AG04450 (cell line): ENCODE data around the gene PRMT3. TPM values are rescaled to one million over a fixed set of nuclear protein-coding genes. Genes with fewer than 3 reads are reported as not detected.

Source experiments
- CTCF ChIA-PET: fragments of 300-600, 350-600 bp; formaldehyde crosslinking; extraction: SDS; loops from one replicate; lab custom pipeline; 2022; ENCODE audit warnings: antibody characterized with exemption, inconsistent platforms; lab: Charles Lee
- POLR2A ChIA-PET: fragments of 350-600 bp; formaldehyde crosslinking; extraction: SDS; loops from one replicate; lab custom pipeline; 2021; ENCODE audit warnings: antibody characterized with exemption, inconsistent platforms; lab: Yijun Ruan, JAX
- DNase-seq: peaks from one replicate; pipeline ENCODE4 v3.0.0-alpha.2; 2011; ENCODE audit warnings: low read depth, low spot score
- H3K27ac ChIP-seq: one replicate; pipeline ENCODE4 v1.5.1; 2012; ENCODE audit warnings: low read depth, low read length, control low read depth
- H3K27me3 ChIP-seq: one replicate; pipeline ENCODE4 v1.6.0; 2012; ENCODE audit warnings: low read length; ENCODE audit not compliant: control insufficient read depth, insufficient read depth
- H3K4me3 ChIP-seq: 2 replicates; pipeline ENCODE4 v1.5.1; 2011; ENCODE audit warnings: mild to moderate bottlenecking, low read depth, low read length, control low read depth
- H3K9me3 ChIP-seq: 2 replicates; pipeline ENCODE4 v1.5.1; 2012; ENCODE audit warnings: low read length; ENCODE audit not compliant: control insufficient read depth, insufficient read depth
- CTCF ChIP-seq: IDR thresholded peaks from 2 replicates; pipeline ENCODE4 v1.5.1; 2011; ENCODE audit warnings: low read depth, low read length, control low read depth, inconsistent platforms
- polyA plus RNA-seq: library from polyadenylated mRNA; depleted of rRNA; stranded (reverse); fragments of >200 nt; gene quantifications from 2 replicates; pipeline ENCODE4 v1.2.3, GENCODE V29; 2011

PRMT3 gene
- polyA plus RNA-seq, 1 experiment = 14.8 TPM

- POLR2A ChIA-PET = no interaction called here
- CTCF ChIA-PET = interaction anchor here (0.7 to 2.1 kb wide), 21 partner anchors 9 to 315 kb away, joined by 3 to 59 read pairs (median 5); no protein-coding TSS in a partner anchor
Measured at GRCh38 chr11:20443596-20443995, 56.1 kb downstream of the PRMT3 start.

GRCh38 chr11:20444535-20444934 lies 57.0 kb downstream of the PRMT3 start:
- DNase-seq = no peak
- no peak overlapping the region for H3K27ac ChIP-seq
- CTCF ChIA-PET = interaction anchor here (0.8 to 2.1 kb wide), 19 partner anchors 8 to 316 kb away, joined by 3 to 59 read pairs (median 6); no protein-coding TSS in a partner anchor
- no peaks in the 10 kb centered on the region for H3K9me3 ChIP-seq
- no peaks in the 10 kb centered on the region for H3K27me3 ChIP-seq
- no peak for TF ChIP-seq CTCF
- H3K4me3 ChIP-seq = no peak overlapping the region
- POLR2A ChIA-PET = no interaction called here

More at GRCh38 chr11:20443596-20443995, 56.1 kb downstream of the PRMT3 start:
- no peaks in the 10 kb centered on the region for H3K9me3 ChIP-seq
- no peaks in the 10 kb centered on the region for H3K27me3 ChIP-seq
- no peak overlapping the region for H3K4me3 ChIP-seq
- no peak overlapping the region for H3K27ac ChIP-seq
- DNase-seq = no peak
- peak; percentile 51 for TF ChIP-seq CTCF

GRCh38 chr11:20448834-20449233 lies 61.3 kb downstream of the PRMT3 start:
- Histone ChIP-seq H3K4me3 (no peak overlapping the region), H3K27me3 (no peaks in the 10 kb centered on the region), H3K27ac (no peak overlapping the region), H3K9me3 (no peaks in the 10 kb centered on the region)
- POLR2A ChIA-PET = no interaction called here
- TF ChIP-seq CTCF = no peak
- CTCF ChIA-PET = no interaction called here
- DNase-seq = no peak

- ChIA-PET POLR2A (no interaction called here), CTCF (interaction anchor here (1.7 kb wide), 1 partner anchor 54 kb away, joined by 10 read pairs; no protein-coding TSS in a partner anchor)
- no peak overlapping the region for H3K27ac ChIP-seq
- H3K27me3 ChIP-seq = no peaks in the 10 kb centered on the region
- H3K4me3 ChIP-seq = no peak overlapping the region
- no peak for DNase-seq
- TF ChIP-seq CTCF = no peak
- H3K9me3 ChIP-seq = no peaks in the 10 kb centered on the region
Measured at GRCh38 chr11:20450829-20451228, 63.3 kb downstream of the PRMT3 start.

GRCh38 chr11:20451568-20451967 lies 64.1 kb downstream of the PRMT3 start:
- Histone ChIP-seq H3K4me3 (no peak overlapping the region), H3K27me3 (no peaks in the 10 kb centered on the region), H3K9me3 (no peaks in the 10 kb centered on the region), H3K27ac (no peak overlapping the region)
- POLR2A ChIA-PET = no interaction called here
- TF ChIP-seq CTCF = no peak
- CTCF ChIA-PET = interaction anchor here (1.1 kb wide), 1 partner anchor 339 kb away, joined by 3 read pairs; no protein-coding TSS in a partner anchor
- DNase-seq = no peak
